Effector CD8-positive, alpha-beta T cell (primary cell): Measurements from ENCODE around the gene AXIN1.
A peak's percentile ranks its signal among the peaks of the same experiment; 100 is the strongest.
"Not testable (repeated sequence)": the region's sequence is repeated elsewhere in the genome, so short reads cannot be mapped to it uniquely, and the experiment has no call there.

Experiments used
- DNase-seq: peaks from one replicate; lab custom pipeline; 2025; lab: John Stamatoyannopoulos, UW

Gene AXIN1

DNA sequence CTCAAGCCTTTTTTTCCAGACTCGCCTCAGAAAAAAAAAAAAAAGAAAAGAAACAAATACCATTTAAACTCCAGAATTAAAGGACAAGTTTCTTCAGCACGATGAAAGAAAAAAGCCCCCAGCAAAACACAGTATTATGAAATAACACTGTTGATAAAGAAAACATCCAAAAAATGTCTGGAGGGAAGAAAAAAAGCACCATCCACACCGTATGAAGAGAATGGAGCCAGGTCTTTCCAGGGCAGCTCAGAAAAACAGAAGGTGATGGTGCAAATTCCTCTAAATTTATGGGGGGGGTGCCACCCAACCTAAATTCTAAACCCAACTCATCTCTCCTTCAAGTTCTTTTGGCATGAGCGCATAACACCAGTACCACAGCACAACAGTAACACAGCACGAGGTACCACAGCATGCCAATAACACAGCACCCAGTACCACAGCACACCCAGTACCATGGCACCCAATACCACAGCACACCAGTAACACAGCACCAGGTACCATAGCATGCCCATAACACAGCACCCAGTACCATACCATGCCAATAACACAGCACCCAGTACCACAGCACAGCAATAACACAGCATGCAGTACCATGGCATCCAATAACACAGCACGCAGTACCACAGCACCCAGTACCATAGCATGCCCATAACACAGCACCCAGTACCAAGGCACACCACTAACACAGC is 19.0 kb downstream of the AXIN1 start:
- no peak for DNase-seq

DNA sequence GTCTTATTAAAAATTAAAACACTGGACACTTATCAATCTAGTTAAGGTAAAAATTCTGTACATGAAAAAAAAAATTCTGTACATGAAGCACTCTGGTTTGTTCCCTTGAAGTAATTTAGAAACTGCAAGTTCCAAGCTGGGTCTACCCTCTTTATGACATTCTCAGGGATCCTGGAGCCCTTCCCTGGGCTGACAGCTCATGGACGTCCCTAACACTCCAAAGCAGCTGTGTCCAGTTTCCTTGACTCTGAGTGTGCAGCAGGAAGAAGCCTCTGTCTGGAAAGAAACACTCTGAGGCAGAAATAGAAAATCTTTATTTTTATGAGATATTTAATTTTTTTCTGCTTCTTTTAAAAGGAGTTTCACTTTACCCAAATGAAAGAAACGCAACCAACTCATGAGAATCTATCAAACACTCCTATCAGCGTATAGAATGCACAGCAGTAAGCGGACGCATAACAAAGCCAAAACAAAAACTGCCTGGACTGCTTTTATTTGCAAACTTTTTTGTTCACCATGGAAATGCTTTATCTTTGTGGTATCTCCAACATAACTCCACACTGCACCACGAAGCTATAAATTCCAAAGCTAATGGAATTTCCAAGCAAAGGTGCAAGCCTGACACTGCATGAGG is 21.2 kb downstream of the AXIN1 start:
- DNase-seq: not testable (repeated sequence)

DNA sequence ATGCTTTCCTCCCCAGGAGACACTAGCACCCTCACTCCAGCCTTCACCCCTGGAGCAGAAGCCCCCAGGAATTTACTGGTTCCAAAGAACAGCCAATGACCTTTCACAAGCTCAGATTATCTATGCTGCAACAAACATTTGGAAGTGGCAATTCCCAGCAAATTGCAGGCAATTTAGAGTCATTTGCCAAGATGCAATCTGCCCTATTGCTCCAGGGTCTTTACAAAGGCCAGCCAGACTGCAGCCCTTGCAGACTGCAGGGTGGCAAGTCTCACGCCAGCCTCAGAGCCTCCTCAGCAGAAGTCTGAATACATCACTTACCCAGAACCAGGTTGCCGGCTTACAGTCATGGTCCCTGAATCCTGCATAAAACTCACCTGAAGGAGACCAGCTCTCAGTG is 21.8 kb downstream of the AXIN1 start:
- no peak for DNase-seq

DNA sequence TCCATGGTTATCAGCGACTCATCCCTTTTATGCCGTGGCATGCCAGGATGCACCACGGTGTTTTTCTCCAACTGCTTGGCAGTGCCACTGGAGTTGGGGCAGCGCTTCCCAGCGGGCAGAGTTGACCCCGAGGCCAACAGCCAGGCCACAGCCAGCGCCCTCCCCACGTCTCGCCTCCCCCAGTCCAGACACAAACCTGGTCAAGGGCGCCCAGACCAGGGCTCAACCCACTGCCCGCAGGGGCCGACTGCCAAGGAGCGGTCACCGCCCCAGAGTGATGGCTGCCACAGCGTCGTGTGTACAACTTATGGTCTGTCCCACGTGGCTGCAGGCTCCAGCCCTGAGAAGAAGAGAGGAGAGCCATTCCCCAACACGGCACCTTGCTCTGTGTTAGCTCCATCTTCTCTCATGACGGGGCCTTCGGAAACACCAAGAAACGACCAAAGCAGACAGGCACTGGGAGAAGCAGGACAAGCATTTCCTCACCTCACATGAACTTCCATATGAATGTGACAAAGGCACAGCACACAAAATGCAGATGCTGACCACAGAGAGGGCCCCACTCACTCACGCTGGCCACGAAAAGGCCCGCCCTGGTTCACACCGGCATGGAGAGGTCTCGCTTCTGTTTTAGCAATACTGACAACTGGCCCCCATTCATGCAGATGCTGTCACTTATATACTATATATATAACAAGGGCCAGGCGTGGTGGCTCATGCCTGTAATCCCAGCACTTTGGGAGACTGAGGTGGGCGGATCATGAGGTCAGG is 27.0 kb downstream of the AXIN1 start:
- no peak for DNase-seq

DNA sequence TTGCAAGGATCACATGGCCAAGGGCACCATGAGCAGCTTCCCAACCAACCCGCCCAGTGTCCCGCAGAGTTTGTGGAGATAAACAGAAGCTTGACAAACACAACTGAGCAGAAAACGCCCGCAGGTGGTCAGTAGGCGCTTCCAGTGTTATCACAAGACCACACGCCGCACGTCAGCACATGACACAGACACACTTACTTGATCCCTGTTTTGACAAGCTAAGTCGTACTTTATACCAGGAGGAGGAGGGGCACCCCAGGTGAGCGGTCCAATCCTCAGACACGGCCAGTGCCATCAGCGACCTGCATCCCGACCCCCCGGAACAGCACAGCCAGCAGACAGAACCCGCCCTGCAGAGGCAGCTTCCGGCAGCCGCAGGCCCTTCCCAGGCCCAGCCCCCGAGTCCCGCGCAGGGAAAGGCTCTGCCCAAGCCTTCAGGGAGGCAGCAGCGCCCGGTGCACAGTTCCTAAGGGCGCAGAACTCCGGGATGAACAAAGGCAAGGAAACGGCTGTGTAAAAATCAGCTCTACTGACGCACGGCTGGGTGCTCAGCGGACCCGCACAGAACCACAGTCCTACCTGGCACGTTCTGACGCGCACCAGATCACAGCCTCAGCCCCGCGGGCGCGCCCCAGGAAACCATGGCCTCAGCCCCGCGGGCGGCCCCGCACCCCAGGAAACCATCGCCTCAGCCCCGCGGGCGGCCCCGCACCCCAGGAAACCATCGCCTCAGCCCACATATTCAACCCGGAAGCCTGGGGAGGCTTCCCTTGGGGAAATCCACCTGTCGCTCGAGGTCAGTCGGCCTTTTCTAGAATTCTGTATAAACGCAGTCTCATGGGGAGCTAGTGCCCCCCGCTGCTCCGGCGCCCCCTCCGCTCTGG is 27.8 kb downstream of the AXIN1 start:
- peak; percentile 59 for DNase-seq

DNA sequence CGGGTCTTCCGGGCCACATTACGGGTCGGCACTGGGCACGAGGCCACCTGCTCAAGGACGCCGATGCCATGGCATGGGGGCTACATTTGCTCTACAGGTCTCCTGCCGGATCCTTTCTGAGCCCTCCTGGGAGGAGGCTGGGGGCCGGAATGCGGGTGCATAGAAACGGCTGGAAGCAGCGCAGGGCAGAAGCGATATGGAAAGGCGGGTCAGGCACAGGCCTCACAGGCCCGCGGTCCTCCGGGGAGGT is 28.4 kb downstream of the AXIN1 start:
- DNase-seq: no peak

DNA sequence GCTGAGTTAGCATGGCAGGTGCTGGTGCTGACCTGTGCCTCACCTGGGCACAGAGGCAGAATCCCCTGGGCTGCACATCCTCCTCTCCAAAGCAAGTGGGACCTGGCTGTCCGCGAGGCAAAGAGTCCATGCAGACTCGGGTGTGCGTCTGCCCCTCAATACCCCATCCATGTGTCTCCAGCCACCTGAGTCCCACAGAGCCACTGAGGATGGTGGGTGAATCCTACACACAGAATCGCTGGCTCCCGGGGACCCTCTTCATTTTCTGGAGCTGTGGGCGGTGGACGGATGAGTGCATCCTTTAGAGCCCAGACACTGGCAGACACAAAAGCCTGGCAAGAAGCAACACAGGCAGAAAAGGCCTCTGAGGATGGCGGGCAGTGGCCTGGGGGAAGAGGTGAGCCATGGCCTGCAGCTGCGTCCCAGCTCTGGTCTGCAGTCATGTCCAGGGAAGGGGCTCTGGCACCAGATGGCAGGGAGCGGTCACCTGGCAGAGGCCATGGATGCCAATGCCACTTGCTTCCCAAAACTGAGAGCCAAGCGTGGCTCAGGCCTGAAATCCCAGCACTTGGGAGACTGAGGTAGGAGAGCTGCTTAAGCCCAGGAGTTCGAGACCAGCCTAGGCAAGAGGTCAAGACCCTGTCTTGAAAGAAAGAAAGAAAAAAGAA is 29.9 kb downstream of the AXIN1 start:
- DNase-seq: no peak

DNA sequence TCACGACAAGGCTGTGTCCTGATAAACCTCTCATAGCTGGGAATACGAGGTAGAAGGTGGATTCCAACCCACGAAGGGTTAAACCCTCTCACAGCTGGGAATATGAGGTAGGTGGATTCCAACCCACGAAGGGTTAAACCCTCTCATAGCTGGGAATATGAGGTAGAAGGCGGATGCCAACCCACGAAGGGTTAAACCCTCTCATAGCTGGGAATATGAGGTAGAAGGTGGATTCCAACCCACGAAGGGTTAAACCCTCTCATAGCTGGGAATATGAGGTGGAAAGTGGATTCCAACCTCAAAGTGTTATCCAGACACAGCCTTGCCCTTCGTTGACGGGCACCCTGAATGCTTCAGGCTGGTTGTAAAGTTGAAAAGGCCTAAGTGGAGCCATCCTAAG is 31.0 kb downstream of the AXIN1 start:
- DNase-seq: no peak

DNA sequence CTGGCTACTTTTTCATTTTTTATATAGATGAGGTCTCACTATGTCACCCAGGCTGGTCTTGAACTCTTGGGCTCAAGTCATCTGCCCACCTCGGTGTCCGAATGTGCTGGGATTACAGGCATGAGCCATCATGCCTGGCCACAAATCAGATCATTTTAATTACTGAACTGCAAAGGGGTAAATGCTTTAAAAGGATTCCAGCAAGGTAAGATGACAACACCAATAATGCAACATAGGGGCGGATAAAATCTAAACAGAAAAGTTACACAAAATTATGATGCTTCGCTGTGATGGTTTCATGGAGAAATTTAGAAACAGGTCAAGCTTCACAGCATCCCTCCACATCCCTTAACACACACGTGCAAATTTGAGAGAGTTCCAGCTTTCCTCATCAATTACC is 32.3 kb downstream of the AXIN1 start:
- no peak for DNase-seq

DNA sequence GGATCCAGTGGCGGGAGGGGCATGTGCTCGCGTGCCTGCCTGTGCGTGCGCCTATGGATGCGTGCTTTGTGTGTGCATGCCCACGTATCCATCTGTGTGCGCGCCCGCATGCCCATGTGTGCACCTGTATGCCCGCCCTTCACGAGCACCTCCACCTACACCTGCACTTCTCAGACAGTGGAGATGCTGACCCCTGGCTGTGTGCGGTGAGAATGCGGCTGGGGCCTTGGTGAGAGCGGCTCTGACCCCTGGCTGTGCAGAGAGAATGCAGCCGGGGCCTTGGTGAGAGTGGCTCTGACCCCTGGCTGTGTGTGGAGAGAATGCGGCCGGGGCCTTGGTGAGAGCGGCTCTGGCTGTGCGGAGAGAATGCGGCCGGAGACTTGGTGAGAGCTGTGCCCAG is 33.9 kb downstream of the AXIN1 start:
- DNase-seq: no peak

DNA sequence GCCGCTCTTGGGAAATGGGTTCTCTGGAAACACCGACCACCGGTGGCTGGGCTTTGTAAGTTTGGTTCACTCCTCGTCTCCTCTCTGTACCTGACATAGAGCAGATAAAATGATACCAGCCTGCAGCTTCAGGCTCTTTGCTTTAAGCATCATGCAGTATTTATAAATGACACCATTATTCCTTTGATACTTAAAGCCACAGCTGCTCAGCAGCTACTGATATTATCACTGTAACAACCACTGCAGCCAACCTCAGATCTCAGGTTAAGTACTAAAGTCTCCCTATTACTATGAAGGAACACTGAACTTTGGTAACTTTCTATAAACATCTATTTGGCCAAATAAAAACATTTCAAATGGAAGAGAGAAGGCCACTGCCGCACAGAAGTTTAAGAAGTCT is 34.9 kb downstream of the AXIN1 start:
- DNase-seq: no peak

DNA sequence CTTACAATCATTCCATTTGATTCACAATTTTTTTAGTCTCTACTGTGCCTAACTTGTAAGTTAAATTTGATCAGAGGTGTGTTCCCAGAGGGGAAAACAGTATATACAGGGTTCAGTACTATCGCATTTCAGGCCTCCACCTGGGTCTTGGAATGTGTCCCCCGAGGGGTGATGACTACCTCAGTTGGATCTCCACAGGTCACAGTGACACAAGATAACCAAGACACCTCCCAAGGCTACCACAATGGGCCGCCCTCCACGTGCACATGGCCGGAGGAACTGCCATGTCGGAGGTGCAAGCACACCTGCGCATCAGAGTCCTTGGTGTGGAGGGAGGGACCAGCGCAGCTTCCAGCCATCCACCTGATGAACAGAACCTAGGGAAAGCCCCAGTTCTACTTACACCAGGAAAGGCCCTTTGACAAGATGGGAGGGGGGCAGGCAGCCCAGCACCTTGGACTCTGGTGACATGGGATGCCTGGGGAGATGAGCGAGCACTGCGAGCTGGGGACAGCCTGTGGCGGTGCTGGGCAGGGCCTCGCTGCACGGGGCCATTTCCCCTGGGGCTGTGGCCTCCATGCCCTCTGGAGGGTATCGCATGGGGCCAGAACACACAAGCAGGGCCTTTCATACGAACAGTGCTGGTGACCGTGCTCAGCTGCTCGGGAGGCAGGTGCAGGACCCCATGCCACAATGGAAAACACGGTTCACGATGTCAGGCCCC is 35.6 kb downstream of the AXIN1 start:
- DNase-seq: no peak

DNA sequence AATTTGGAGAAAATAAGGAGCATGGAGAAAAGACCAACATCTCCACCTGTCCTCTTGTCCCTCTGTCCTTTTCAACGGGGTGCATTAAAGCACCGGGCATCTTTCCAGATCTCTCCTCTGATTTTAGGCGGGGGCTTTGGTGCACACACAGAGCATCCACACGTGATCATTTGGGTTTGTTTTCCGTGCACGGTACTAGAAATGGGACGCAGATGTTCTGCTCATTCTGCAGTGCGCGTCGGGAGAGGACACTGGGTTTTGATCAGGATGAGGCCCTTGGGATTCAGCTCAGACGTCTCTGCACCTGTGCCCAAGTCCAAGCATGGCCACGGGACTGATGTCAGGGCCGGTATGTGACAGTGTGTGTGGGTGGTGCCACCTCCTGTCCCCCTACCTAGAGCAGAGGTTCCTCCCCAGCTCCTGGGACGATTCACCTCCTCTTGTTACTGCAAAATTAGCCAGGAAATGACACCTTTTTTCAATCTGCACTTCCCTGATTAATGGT is 37.7 kb downstream of the AXIN1 start:
- DNase-seq: no peak

DNA sequence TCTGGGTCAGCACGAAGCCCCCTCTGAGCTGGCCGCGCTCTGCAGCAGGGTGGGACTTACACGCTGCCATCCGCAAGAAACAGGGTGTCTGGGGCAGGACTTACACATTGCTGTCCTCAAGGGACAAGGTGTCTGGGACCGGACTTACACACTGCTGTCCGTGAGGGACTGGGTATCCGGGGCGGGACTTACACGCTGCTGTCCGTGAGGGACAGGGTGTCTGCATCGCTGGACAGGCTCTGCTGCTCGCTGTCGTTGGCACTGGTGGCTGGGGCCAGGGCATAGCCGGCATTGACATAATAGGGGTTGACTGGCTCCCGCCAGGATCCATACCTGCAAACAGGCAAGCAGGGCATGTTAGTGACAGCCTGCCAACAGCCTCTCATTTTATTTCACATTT is 38.2 kb downstream of the AXIN1 start:
- no peak for DNase-seq

DNA sequence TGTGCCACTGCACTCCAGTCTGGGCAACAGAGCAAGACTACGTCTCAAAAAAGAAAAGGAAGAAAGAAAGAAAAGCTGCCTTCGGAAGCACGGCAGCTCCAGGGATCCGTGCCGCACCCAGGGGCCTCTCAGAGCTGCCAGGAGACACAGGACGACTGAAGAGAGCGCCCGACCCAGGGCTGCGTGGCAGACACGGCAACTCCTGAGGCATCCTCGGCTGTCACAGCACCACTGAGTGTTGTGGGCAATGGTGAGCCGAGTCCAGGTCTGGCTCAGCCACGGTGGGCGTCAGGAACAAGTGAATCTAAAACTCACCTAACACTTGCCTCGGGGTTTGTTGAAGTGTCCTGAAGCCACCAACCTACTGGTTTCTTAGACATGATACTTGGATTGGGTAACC is 40.8 kb downstream of the AXIN1 start:
- DNase-seq: no peak

DNA sequence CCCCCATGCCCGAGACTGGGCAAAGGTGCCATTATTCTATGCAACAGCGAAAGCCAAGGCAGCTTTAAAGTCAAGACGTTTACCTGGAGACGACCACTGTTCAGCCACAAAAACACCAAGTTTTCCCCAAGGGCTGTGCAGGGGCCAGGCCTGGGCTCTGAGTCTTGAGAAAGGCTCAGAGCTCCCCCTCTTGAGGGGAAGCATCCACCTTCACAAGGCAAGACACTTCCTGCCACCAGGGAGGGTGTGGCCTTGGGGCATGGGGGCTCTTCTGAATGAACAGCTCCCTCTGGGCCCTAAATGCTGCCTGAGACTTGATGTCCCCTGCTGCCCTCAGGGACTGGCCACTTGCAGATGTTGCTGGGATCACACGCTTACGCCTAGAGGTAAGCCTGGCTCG is 43.0 kb downstream of the AXIN1 start:
- no peak for DNase-seq

DNA sequence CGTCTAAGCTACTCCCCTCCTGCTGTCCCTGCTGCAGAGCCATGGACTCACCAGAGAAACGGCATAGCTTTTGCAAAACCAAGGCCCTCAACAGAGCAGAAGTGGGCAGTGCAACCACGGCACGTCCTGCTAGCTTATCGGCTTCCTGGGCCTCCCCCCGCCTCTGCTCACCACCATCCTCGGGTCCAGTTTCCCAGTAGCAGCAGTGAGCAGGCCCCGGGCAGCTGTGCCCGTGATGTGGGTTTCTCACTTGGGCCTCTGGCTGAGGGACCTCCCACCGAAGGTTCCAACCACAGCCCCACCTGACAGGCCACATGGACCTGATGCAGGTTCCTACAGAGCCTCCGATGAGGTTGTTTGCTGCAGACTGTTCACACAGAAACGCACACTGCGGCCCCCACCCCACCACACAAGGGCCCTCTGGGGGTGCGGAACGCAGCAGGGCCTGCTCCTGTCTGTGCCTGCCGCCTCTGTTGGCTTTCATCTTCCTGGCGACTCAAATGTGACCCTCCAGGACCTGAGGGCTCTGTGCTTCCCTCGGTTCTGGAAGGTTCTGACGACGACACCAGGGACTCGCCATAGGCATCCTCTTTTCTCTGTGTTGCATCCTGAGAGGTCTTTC is 44.7 kb downstream of the AXIN1 start:
- no peak for DNase-seq

DNA sequence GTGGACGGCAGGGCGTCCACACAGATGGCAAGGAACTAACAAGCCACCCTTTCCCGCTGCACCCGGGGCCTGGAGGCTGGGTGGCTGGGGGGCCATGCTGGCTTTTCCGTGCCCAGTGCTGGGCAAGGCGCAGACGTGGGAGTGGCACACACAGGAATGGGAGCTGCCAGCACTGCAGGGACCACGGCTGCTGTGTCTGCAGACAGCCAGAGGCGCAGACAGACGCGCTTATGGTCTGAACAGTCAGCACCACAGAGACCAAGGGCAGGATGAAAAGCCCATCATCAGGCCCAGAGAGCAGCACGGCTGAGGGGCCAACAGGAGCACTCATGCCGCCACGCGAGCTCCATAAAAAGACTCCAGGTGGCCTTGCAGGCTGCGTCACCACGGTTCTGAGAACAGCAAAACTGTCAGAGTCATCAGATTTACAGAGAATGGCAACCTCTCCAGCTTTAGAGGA is 45.6 kb downstream of the AXIN1 start:
- DNase-seq: no peak

DNA sequence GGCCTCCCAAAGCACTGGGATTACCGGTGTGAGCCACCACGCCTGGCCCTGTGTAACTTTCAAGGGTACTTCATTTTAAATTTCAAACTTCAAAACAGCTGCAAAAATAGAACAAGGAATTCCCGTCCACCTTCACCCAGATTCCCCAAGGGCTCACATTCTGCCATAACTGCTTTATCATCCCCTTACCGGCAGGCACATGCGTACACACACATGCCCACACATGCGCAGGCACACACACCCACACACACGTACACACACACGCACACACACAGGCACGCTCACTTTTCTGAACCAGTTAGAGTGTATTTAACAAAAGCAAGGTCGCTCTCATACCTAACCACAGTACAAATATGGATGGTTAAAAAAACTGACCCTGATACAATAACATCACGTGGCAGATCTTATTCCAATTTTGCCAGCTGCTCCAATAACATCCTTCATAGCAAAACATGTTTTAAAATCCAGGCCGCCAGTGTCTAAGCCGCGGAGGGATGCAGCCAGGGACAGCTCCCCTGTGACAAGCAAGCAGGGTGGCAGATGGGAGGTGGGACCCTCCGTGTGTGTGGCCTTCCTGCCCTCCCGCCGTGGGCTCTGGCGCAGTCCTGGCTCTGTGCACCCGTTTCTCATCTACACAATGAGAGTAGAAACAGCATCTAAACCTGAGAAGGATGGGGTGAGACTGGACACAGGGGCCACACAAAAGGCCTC is 46.5 kb downstream of the AXIN1 start:
- no peak for DNase-seq
